ENCODE results near the gene RPE65. TPM values are rescaled to one million over a fixed set of nuclear protein-coding genes. Genes with fewer than 3 reads are reported as not detected.

RPE65 gene
- total and polyA plus RNA-seq, 2 experiments from 2014 or later = not detected

DNA sequence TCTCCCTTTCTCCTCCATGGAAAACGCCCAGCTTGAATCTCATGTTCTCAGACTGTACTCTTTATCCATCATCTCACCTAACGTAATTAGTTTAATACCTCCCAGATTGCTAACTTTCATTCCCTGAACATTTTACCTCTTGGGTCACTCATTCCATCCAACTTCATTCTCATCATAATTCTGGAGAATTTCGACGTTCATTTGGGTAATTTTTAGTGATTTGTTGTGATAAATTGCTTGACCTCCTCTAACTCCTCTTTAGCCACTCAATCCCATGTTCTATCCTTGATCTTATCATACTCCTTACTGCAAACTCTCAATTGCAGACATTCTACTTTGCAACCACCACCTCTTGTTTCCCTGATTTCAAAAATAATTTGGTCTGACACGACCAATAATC is 28.4 kb downstream of the RPE65 start (continued):
- TF ChIP-seq, protein P1, sequence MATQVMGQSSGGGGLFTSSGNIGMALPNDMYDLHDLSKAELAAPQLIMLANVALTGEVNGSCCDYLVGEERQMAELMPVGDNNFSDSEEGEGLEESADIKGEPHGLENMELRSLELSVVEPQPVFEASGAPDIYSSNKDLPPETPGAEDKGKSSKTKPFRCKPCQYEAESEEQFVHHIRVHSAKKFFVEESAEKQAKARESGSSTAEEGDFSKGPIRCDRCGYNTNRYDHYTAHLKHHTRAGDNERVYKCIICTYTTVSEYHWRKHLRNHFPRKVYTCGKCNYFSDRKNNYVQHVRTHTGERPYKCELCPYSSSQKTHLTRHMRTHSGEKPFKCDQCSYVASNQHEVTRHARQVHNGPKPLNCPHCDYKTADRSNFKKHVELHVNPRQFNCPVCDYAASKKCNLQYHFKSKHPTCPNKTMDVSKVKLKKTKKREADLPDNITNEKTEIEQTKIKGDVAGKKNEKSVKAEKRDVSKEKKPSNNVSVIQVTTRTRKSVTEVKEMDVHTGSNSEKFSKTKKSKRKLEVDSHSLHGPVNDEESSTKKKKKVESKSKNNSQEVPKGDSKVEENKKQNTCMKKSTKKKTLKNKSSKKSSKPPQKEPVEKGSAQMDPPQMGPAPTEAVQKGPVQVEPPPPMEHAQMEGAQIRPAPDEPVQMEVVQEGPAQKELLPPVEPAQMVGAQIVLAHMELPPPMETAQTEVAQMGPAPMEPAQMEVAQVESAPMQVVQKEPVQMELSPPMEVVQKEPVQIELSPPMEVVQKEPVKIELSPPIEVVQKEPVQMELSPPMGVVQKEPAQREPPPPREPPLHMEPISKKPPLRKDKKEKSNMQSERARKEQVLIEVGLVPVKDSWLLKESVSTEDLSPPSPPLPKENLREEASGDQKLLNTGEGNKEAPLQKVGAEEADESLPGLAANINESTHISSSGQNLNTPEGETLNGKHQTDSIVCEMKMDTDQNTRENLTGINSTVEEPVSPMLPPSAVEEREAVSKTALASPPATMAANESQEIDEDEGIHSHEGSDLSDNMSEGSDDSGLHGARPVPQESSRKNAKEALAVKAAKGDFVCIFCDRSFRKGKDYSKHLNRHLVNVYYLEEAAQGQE (IDR thresholded peaks at IDR 0.05; ENCODE audit: unreplicated experiment) = no peak
- TF ChIP-seq POLR2AphosphoS5 (IDR thresholded peaks at IDR 0.05; ENCODE audit: low read depth) (no peak), JUNB (IDR thresholded peaks at IDR 0.05; ENCODE audit: unreplicated experiment) (no peak)
- TF ChIP-seq, protein P2, sequence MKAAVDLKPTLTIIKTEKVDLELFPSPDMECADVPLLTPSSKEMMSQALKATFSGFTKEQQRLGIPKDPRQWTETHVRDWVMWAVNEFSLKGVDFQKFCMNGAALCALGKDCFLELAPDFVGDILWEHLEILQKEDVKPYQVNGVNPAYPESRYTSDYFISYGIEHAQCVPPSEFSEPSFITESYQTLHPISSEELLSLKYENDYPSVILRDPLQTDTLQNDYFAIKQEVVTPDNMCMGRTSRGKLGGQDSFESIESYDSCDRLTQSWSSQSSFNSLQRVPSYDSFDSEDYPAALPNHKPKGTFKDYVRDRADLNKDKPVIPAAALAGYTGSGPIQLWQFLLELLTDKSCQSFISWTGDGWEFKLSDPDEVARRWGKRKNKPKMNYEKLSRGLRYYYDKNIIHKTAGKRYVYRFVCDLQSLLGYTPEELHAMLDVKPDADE (IDR thresholded peaks at IDR 0.05) = no peak

DNA sequence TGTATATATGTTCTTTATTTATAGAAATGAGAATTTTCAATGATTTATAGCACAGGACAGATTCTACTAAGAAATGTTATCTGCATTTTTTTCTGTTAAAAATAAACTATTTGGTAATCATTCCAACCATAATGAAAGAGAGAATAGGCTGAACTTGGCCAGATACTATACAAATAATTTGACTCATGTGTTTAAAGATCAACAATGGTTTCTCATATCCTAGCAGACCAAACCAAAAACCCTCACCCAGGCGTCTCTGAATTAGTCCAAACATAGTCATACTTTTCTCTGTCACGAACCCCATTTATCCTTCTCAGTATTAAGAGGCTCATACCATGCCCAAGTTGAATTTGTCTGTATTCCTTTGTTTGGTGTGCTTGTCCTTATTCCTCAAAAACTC is 40.3 kb downstream of the RPE65 start:
- Histone ChIP-seq H3K9me2 (ENCODE audit: insufficient read depth) (no peaks in the 10 kb centered on the region), H3K79me2 (replicated peaks; ENCODE audit: insufficient read depth) (no peaks in the 10 kb centered on the region), H3K4me2 (no peak overlapping the region), H3K27ac (ENCODE audit: low read depth) (no peak overlapping the region), H3F3A (replicated peaks; ENCODE audit: low read depth) (no peaks in the 10 kb centered on the region), H4K20me1 (replicated peaks; ENCODE audit: insufficient read depth) (no peaks in the 10 kb centered on the region), H3K4me3 (no peak overlapping the region), H3K36me3 (ENCODE audit: insufficient read depth) (no peaks in the 10 kb centered on the region), H2AFZ (no peak overlapping the region), H3K27me3 (ENCODE audit: insufficient read depth) (no peaks in the 10 kb centered on the region), H3K4me1 (ENCODE audit: insufficient read depth) (no peaks in the 10 kb centered on the region)
- DNase-seq (ENCODE audit: low spot score) (no peak), ATAC-seq (no peak)
- Mint-ChIP-seq H3K36me3 (ENCODE audit: low read depth) (no peaks in the 10 kb centered on the region), H3K27ac (no peak overlapping the region), H3K27me3 (ENCODE audit: insufficient read depth, low read depth, poor library complexity) (peaks cover 2% of the 10 kb centered on the region), H3K4me3 (no peak overlapping the region), H3K9me3 (no peaks in the 10 kb centered on the region), H3K4me1 (no peaks in the 10 kb centered on the region)
- TF ChIP-seq EZH2phosphoT487 (IDR thresholded peaks at IDR 0.05; ENCODE audit: unreplicated experiment) (no peak), ZNF114 (CRISPR knock-in tag; IDR thresholded peaks at IDR 0.05) (no peak), CREB1 (CRISPR knock-in tag; IDR thresholded peaks at IDR 0.05; ENCODE audit: low read depth) (no peak), JUNB (IDR thresholded peaks at IDR 0.05; ENCODE audit: unreplicated experiment) (no peak), EZH2 (IDR thresholded peaks at IDR 0.05; ENCODE audit: low read depth, unreplicated experiment) (no peak), STAT1 (IDR thresholded peaks at IDR 0.05; ENCODE audit: unreplicated experiment) (no peak)
- TF ChIP-seq, protein P1 (IDR thresholded peaks at IDR 0.05; ENCODE audit: unreplicated experiment) = no peak

Measured in GM23338 (cell line).